ENCODE data around the gene DUSP1.
"Not testable (repeated sequence)": the region's sequence is repeated elsewhere in the genome, so short reads cannot be mapped to it uniquely, and the experiment has no call there.

The DUSP1 gene

GRCh38 chr5:172770675-172771438, at the start of gene DUSP1:
Gene DUSP1, minus strand, starts transcription at chr5:172771195. Its CDS starts 243 bp downstream, at chr5:172770952.
- peak; percentile 99 for DNase-seq (ENCODE audit: low spot score)

- no peak for DNase-seq (ENCODE audit: low spot score)
Observed at GRCh38 chr5:172820046-172820767, 49.2 kb upstream of the DUSP1 start.

- no peak for DNase-seq (ENCODE audit: low spot score)
Observed at GRCh38 chr5:172819569-172819968, 48.6 kb upstream of the DUSP1 start.

- DNase-seq (ENCODE audit: low spot score), result no peak
Observed at GRCh38 chr5:172818081-172818480, 47.1 kb upstream of the DUSP1 start.

GRCh38 chr5:172817664-172818063, 46.7 kb upstream of the DUSP1 start:
- no peak for DNase-seq (ENCODE audit: low spot score)

- DNase-seq (ENCODE audit: low spot score), result peak; percentile 83
Observed at GRCh38 chr5:172816925-172817562, 46.0 kb upstream of the DUSP1 start.

GRCh38 chr5:172815631-172816030, 44.6 kb upstream of the DUSP1 start:
- no peak for DNase-seq (ENCODE audit: low spot score)

- not testable (repeated sequence) for DNase-seq (ENCODE audit: low spot score)
Observed at GRCh38 chr5:172810996-172811395, 40.0 kb upstream of the DUSP1 start.

- DNase-seq (ENCODE audit: low spot score), result no peak
Observed at GRCh38 chr5:172809774-172810173, 38.8 kb upstream of the DUSP1 start.

GRCh38 chr5:172807766-172808311, 36.8 kb upstream of the DUSP1 start:
- no peak for DNase-seq (ENCODE audit: low spot score)

GRCh38 chr5:172806897-172807672, 36.1 kb upstream of the DUSP1 start:
- DNase-seq (ENCODE audit: low spot score), result peak; percentile 91

GRCh38 chr5:172805736-172806255, 34.8 kb upstream of the DUSP1 start:
- DNase-seq (ENCODE audit: low spot score), result no peak

- DNase-seq (ENCODE audit: low spot score), result no peak
Observed at GRCh38 chr5:172805018-172805683, 34.2 kb upstream of the DUSP1 start.

- DNase-seq (ENCODE audit: low spot score), result no peak
Observed at GRCh38 chr5:172802567-172803176, 31.7 kb upstream of the DUSP1 start.

- DNase-seq (ENCODE audit: low spot score), result no peak
Observed at GRCh38 chr5:172802112-172802511, 31.1 kb upstream of the DUSP1 start.

GRCh38 chr5:172801179-172801671, 30.2 kb upstream of the DUSP1 start:
- DNase-seq (ENCODE audit: low spot score), result peak; percentile 84

- peak; percentile 76 for DNase-seq (ENCODE audit: low spot score)
Observed at GRCh38 chr5:172800088-172800551, 29.1 kb upstream of the DUSP1 start.

GRCh38 chr5:172799416-172799815, 28.4 kb upstream of the DUSP1 start:
- no peak for DNase-seq (ENCODE audit: low spot score)

GRCh38 chr5:172798422-172799215, 27.6 kb upstream of the DUSP1 start:
- DNase-seq (ENCODE audit: low spot score), result peak; percentile 84
